K562 (cell line): Measurements from ENCODE around the gene WFDC1. TPM values are rescaled to one million over a fixed set of nuclear protein-coding genes. Genes with fewer than 3 reads are reported as not detected.

Experiments used
- ATAC-seq: fragments of 200-7000 bp; cut with Tn5 transposase; 3 replicates; pipeline ENCODE4 v1.9.1; 2020; ENCODE audit warnings: moderate library complexity
- BruUV-seq: library from RNA; stranded (reverse); fragments of 400-500 nt; replicated peaks from 2 replicates; lab custom pipeline; 2021; lab: Mats Ljungman, UMichigan
- CTCF ChIA-PET: fragments of 300-600 bp; formaldehyde crosslinking; extraction: SDS; loops from one replicate; lab custom pipeline; 2021; ENCODE audit warnings: low intra/inter-chr PET ratio; lab: Yijun Ruan, JAX
- POLR2A ChIA-PET: fragments of 300-600, 350-650 bp; sonication (Branson Sonifier 250); formaldehyde crosslinking; extraction: SDS; loops from one replicate; lab custom pipeline; 2021; ENCODE audit warnings: antibody characterized with exemption, inconsistent platforms; lab: Yijun Ruan, JAX
- DNase-seq, 4 experiments: peaks; one replicate each; pipeline versions ENCODE4 v3.0.0 to v3.0.0-alpha.2; 2011 to 2018; ENCODE audit warnings: low spot score in 3 of 4, mixed read lengths in 3 of 4; ENCODE audit errors: extremely low read depth in 1 of 4
- FAIRE-seq: peaks from 2 replicates; lab custom pipeline; 2011; peaks lifted over from hg19 to GRCh38; lab: Jason Lieb, UNC
- H2AFZ ChIP-seq: 2 replicates; pipeline ENCODE4 v1.6.0; 2011; ENCODE audit warnings: low read depth, low read length, control low read depth, inconsistent platforms
- H3K27ac ChIP-seq: fragments of 200-600 bp; 3 replicates; pipeline ENCODE4 v1.8.0; 2011; ENCODE audit warnings: low read depth, mild to moderate bottlenecking, control low read depth, inconsistent platforms, low read length, moderate library complexity, mixed read lengths; ENCODE audit errors: extremely low read depth
- H3K27me3 ChIP-seq, 2 experiments: fragments of 300-600 bp in 1 of 2; 2 replicates in 1 of 2; 3 replicates in 1 of 2; pipeline versions ENCODE4 v1.6.0 to v1.8.0; 2011; ENCODE audit warnings: inconsistent platforms in 2 of 2, low read length in 2 of 2, mild to moderate bottlenecking in 1 of 2, mixed read lengths in 1 of 2, moderate library complexity in 1 of 2; ENCODE audit not compliant: control insufficient read depth in 2 of 2, insufficient read depth in 2 of 2
- H3K36me3 ChIP-seq: fragments of 300-600 bp; 3 replicates; pipeline ENCODE4 v1.8.0; 2011; ENCODE audit warnings: mild to moderate bottlenecking, low read length, inconsistent platforms; ENCODE audit not compliant: control insufficient read depth, insufficient read depth
- H3K4me1 ChIP-seq, 2 experiments: fragments of 200-600 bp in 1 of 2; replicated peaks in 1 of 2; 2 replicates in 1 of 2; 3 replicates in 1 of 2; pipeline versions ENCODE4 v1.5.1 to v1.8.0; 2011; ENCODE audit warnings: inconsistent platforms in 2 of 2, low read length in 2 of 2, mild to moderate bottlenecking in 1 of 2, mixed read lengths in 1 of 2, moderate library complexity in 1 of 2; ENCODE audit not compliant: control insufficient read depth in 2 of 2, insufficient read depth in 2 of 2
- H3K4me2 ChIP-seq: 2 replicates; pipeline ENCODE4 v1.6.1; 2011; ENCODE audit warnings: low read length, control low read depth, inconsistent platforms, mixed read lengths; ENCODE audit not compliant: insufficient read depth
- H3K4me3 ChIP-seq: fragments of 200-600 bp; sonication (generic), shearing (Covaris generic); 2 replicates; pipeline ENCODE4 v1.5.1; 2016; ENCODE audit warnings: control low read depth, inconsistent platforms
- H3K79me2 ChIP-seq: fragments of 200-600 bp; 3 replicates; pipeline ENCODE4 v1.8.0; 2011; ENCODE audit warnings: low read length, inconsistent platforms; ENCODE audit not compliant: control insufficient read depth, insufficient read depth
- H3K9ac ChIP-seq, 2 experiments: 2 replicates each; pipeline versions ENCODE4 v1.6.0 to v1.6.1; 2011; ENCODE audit warnings: low read depth in 2 of 2, low read length in 2 of 2, control low read depth in 1 of 2, inconsistent platforms in 1 of 2, mild to moderate bottlenecking in 1 of 2, mixed read lengths in 1 of 2; ENCODE audit not compliant: insufficient read depth in 1 of 2
- H3K9me1 ChIP-seq: one replicate; pipeline ENCODE4 v1.6.0; 2011; ENCODE audit warnings: inconsistent platforms, mild to moderate bottlenecking, low read length, moderate library complexity; ENCODE audit not compliant: control insufficient read depth, insufficient read depth
- H3K9me3 ChIP-seq: replicated peaks from 2 replicates; pipeline ENCODE4 v1.5.1; 2011; ENCODE audit warnings: low read depth, low read length, inconsistent platforms; ENCODE audit not compliant: control insufficient read depth, insufficient read depth
- H4K20me1 ChIP-seq: replicated peaks from 2 replicates; pipeline ENCODE4 v1.6.1; 2011; ENCODE audit warnings: low read length, inconsistent platforms, mixed read lengths; ENCODE audit not compliant: control insufficient read depth, insufficient read depth
- CHAMP1 ChIP-seq: fragments of 450-650 bp; IDR thresholded peaks from 2 replicates; pipeline ENCODE4 v1.6.1; 2016; ENCODE audit warnings: mild to moderate bottlenecking
- CTCFL ChIP-seq: IDR thresholded peaks from 2 replicates; pipeline ENCODE4 v1.6.1; 2011; ENCODE audit warnings: borderline replicate concordance, low read depth, mild to moderate bottlenecking, moderate library complexity, low read length; ENCODE audit not compliant: insufficient read depth, poor library complexity, severe bottlenecking
- EP400 ChIP-seq: fragments of 450-650 bp; IDR thresholded peaks from 2 replicates; pipeline ENCODE4 v1.6.1; 2017; ENCODE audit warnings: antibody characterized with exemption, mild to moderate bottlenecking, moderate library complexity
- FOXK2 ChIP-seq, 2 experiments: fragments of 450-650 bp; IDR thresholded peaks in 1 of 2; conservative IDR thresholded peaks in 1 of 2; 2 replicates each; pipeline ENCODE4 v1.6.1; 2016; ENCODE audit warnings: low read depth in 2 of 2, mild to moderate bottlenecking in 1 of 2
- GTF2F1 ChIP-seq: IDR thresholded peaks from 2 replicates; pipeline ENCODE4 v1.6.1; 2011; ENCODE audit warnings: low read depth, low read length, improper control_type of control experiment
- HMG20A ChIP-seq: fragments of 450-650 bp; formaldehyde crosslinking; conservative IDR thresholded peaks from 2 replicates; pipeline ENCODE4 v1.4.0; 2020; ENCODE audit warnings: mild to moderate bottlenecking, mixed read lengths
- L3MBTL2 ChIP-seq: fragments of 450-650 bp; IDR thresholded peaks from 2 replicates; pipeline ENCODE4 v1.6.1; 2016; ENCODE audit warnings: mild to moderate bottlenecking, moderate library complexity
- MAFK ChIP-seq: IDR thresholded peaks from 2 replicates; pipeline ENCODE4 v1.6.1; 2011; ENCODE audit warnings: low read length, improper control_type of control experiment
- MNT ChIP-seq, 2 experiments: fragments of 450-650 bp; conservative IDR thresholded peaks; 2 replicates each; pipeline ENCODE4 v1.6.1; 2017; ENCODE audit warnings: mild to moderate bottlenecking in 2 of 2, moderate library complexity in 2 of 2
- PCBP1 ChIP-seq: fragments of 200-400 bp; formaldehyde crosslinking; IDR thresholded peaks from 2 replicates; pipeline ENCODE4 v1.6.1; 2018; ENCODE audit warnings: mild to moderate bottlenecking, low read depth, low read length; ENCODE audit not compliant: poor library complexity, severe bottlenecking
- PTRF ChIP-seq: fragments of 450-650 bp; IDR thresholded peaks from 2 replicates; pipeline ENCODE4 v1.6.1; 2016; ENCODE audit warnings: mild to moderate bottlenecking, missing genetic modification characterization, missing compliant biosample characterization
- TEAD1 ChIP-seq, 2 experiments: fragments of 450-650 bp in 1 of 2; sonication (generic) in 1 of 2; formaldehyde crosslinking; IDR thresholded peaks; 2 replicates each; pipeline versions ENCODE4 v1.4.0 to v1.8.0; 2020 to 2022; ENCODE audit warnings: mild to moderate bottlenecking in 2 of 2, missing genetic modification reagents in 1 of 2
- U2AF1 ChIP-seq: fragments of 200-400 bp; formaldehyde crosslinking; optimal IDR thresholded peaks from 2 replicates; pipeline ENCODE3; 2017; ENCODE audit warnings: mild to moderate bottlenecking, low read depth, low read length, moderate library complexity
- ZNF584 ChIP-seq: fragments of 200-800 bp; sonication (Bioruptor generic); IDR thresholded peaks from 2 replicates; pipeline ENCODE4 v1.6.1; 2016; ENCODE audit warnings: low read depth, mild to moderate bottlenecking, missing genetic modification characterization, missing compliant biosample characterization
- WGBS: fragments of 100-300 bp; shearing (Covaris generic); methylation state at CpG from one replicate; pipeline ENCODE4 v1.1.6; 2016; ENCODE audit warnings: low coverage, mixed read lengths; ENCODE audit not compliant: insufficient coverage; ENCODE audit errors: missing lambda C conversion rate; 5-methylcytosine and 5-hydroxymethylcytosine counted together
- in situ Hi-C: fragments of 300-500 bp; cut with MboI; formaldehyde crosslinking; loops from 4 replicates; pipeline ENCODE4 v1.15.0; 2018; ENCODE audit warnings: inconsistent platforms, mixed read lengths
- intact Hi-C: fragments of 100-400 bp; cut with micrococcal nuclease; formaldehyde crosslinking; loops from 2 replicates; pipeline ENCODE4 v1.14.2; 2022
- polyA plus RNA-seq, 8 experiments: library from polyadenylated mRNA; depleted of rRNA in 4 of 8; stranded (reverse) in 5 of 8; unstranded in 3 of 8; fragments of >200 nt; fragmentation: Nextera tagmentation in 2 of 8; fragmentation: Illumina TruSeq in 1 of 8; extraction: Ambion mirVana in 2 of 8; extraction: Trizol in 1 of 8; gene quantifications; 2 replicates each; pipeline versions ENCODE4 v1.2.1 to v1.2.3, GENCODE V29; 2011 to 2014; ENCODE audit warnings: inconsistent platforms in 1 of 8, missing spikeins in 1 of 8
- total RNA-seq, 7 experiments: library from RNA; depleted of rRNA in 6 of 7; stranded (reverse); fragments of >200 nt in 6 of 7; fragmentation: Illumina TruSeq in 2 of 7; extraction: Trizol in 2 of 7; gene quantifications; 2 replicates each; pipeline versions ENCODE4 v1.2.1 to v1.2.3, GENCODE V29; 2011 to 2021; ENCODE audit warnings: low replicate concordance in 1 of 7

The WFDC1 gene
- total and polyA plus RNA-seq, 9 of the 15 experiments (the other 6 are each of a cell fraction or from before 2014, with no cell fraction given), result not detected

GRCh38 chr16:84327926-84328505 is 33.3 kb downstream of the WFDC1 start:
- H3K79me2 ChIP-seq, result no peaks in the 10 kb centered on the region
- no peak for TF ChIP-seq PCBP1
- TF ChIP-seq L3MBTL2, result no peak
- no peak for TF ChIP-seq GTF2F1
- no peak for TF ChIP-seq TEAD1 (CRISPR knock-in tag; IDR thresholded peaks at IDR 0.05)
- no peak for TF ChIP-seq MNT (conservative IDR thresholded peaks at IDR 0.05)
- TF ChIP-seq CHAMP1, result no peak
- no peak for TF ChIP-seq EP400
- no peak for TF ChIP-seq CTCFL
- TF ChIP-seq ZNF584 (CRISPR knock-in tag), result no peak
- TF ChIP-seq FOXK2 (conservative IDR thresholded peaks at IDR 0.05 in 1 of 2, IDR thresholded peaks at IDR 0.05 in 1 of 2; ENCODE audit: low read depth in 2 of 2), result no peak
- TF ChIP-seq MAFK, result no peak
- no peak for TF ChIP-seq U2AF1
- TF ChIP-seq HMG20A, result no peak
- no peak for TF ChIP-seq PTRF (tag)

More at GRCh38 chr16:84327926-84328505, 33.3 kb downstream of the WFDC1 start:
- POLR2A ChIA-PET, result no interaction called here
- in situ Hi-C loops, result no loop called here
- no peak overlapping the region for H3K4me3 ChIP-seq
- H2AFZ ChIP-seq, result no peak overlapping the region
- CTCF ChIA-PET, result interaction anchor here (0.5 to 0.6 kb wide), 2 partner anchors 20 to 466 kb away, joined by 4 to 5 read pairs; no protein-coding TSS in a partner anchor
- no peak overlapping the region for H3K9ac ChIP-seq
- intact Hi-C loops, result no loop called here
- DNase-seq, result no peak
- H3K4me2 ChIP-seq, result no peak overlapping the region
- ATAC-seq, result no peak
- peaks cover 0 to 3% of the 10 kb centered on the region in 2 experiments; a peak in 1 of 5 replicates for H3K4me1 ChIP-seq
- no peak overlapping the region for H3K27ac ChIP-seq
- no peaks in the 10 kb centered on the region; the same call in 1 of the 2 replicates for H4K20me1 ChIP-seq
- H3K27me3 ChIP-seq, result peaks cover 44 to 56% of the 10 kb centered on the region in 2 experiments
- no peaks in the 10 kb centered on the region for H3K9me1 ChIP-seq
- 0% methylated on average over 13 of the region's 13 CpGs for WGBS
- BruUV-seq, result no TSS peak
- H3K36me3 ChIP-seq, result no peaks in the 10 kb centered on the region
- FAIRE-seq, result no peak
- H3K9me3 ChIP-seq, result no peaks in the 10 kb centered on the region
